GM12875 (cell line): ENCODE measurements around the gene WNK3.
A peak's percentile ranks its signal among the peaks of the same experiment; 100 is the strongest.

ENCODE experiments used
- H3K4me3 ChIP-seq: one replicate; pipeline ENCODE4 v1.5.1; 2011; ENCODE audit warnings: low read depth, low read length, control low read depth
- CTCF ChIP-seq: IDR thresholded peaks from 2 replicates; pipeline ENCODE4 v1.5.1; 2011; ENCODE audit warnings: low read depth, mild to moderate bottlenecking, control low read depth, inconsistent platforms, low read length, moderate library complexity, borderline replicate concordance; ENCODE audit not compliant: insufficient read depth

Gene WNK3

DNA sequence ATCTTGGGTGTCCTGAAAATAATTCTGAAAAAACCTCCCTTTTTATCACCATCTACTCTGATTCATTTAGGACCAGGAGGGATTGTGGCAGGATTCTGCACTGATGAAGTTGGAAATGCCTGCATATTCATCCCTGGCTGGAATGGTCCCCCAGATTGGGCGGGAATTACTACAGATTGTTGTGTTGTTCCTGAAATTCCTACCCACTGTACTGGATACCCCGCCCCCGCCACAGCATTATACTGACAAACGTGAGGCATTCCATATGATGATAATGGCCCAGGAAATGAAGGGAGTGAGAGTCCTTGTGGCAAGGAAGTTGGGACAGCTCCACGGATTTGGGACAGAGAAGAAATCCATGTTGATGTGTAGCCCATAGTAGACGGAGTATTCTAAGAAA is 159.6 kb downstream of the WNK3 start:
- no peak for TF ChIP-seq CTCF
- H3K4me3 ChIP-seq: no peak overlapping the region

DNA sequence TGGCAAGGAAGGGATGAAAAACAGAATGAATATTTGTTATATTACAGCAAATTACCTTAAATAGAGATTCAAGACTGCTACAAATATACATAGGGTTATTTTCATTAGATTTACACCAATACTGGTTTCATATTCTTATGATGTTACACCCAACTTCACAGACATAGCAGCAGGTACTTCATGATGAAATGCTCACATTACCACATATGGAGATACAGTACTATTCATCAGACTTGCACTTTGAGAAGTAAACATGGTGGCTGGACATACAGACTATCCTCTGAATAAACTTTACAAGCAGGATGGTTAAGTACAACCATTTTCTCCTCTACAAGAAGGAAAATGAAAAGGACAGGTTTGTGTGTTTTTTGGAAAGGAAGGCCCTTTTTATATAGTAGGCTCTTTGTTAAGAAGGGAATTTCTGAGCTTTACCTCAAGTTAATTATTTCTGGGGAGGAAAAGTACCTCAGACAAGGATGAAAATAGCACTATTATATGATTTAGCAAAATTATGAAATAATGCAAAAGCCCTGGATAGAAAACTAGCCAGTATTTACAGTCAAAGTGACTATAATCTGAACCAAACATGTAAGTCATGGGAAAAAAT is 162.8 kb downstream of the WNK3 start:
- no peak for TF ChIP-seq CTCF
- H3K4me3 ChIP-seq: no peak overlapping the region

DNA sequence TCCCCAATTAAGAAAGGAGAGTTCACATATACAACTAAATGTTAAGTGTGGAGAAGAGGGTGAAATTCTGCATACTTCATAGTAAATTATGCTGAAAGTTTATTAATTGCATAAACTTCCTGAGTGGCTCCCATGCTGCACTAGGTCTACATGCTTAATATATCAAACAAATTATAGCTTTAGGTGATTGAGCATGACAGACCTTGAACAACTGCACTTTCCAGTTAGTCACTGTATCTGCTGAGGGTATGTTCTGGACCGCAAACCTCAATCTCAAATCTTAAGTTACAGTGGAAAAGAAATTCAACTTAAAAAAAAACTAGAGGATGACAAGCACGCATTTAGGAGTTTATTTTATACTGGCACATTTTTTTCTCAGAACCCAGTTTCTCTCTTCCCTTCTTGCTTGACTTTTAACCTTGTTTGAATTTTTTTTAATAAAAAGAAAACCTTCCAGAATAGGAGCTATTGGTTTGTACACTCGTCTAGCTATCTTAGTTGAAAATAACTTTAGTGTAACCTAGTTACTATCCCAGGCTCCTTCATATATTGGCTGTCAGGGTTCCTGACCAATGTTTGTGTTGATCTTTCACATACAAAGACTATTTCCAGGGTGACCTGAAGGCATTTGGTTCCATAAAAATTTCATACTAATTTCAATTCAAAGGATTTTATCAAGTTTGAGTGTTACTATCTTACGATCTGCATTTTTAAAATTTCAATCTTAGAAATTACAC is 164.6 kb downstream of the WNK3 start:
- H3K4me3 ChIP-seq: no peak overlapping the region
- no peak for TF ChIP-seq CTCF

DNA sequence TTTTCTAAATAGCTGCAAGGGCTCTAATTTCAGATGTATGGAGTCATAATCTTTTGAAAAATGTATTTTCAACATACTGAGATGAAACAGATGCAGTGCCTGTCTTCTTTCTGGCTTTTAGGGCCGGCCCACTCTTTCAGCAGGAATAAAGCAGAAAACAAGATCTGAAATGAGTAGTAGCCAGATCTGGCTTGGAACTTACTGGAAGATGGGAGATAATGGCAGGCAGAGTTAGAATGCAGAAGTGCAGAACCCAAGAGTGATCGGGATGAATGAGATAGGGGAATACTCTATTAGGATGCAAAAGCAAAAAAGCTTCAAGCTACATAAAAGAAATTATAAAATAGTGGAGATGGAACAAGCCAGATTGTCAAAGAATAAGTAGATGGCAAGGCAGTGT is 173.4 kb downstream of the WNK3 start:
- no peak overlapping the region for H3K4me3 ChIP-seq
- no peak for TF ChIP-seq CTCF

DNA sequence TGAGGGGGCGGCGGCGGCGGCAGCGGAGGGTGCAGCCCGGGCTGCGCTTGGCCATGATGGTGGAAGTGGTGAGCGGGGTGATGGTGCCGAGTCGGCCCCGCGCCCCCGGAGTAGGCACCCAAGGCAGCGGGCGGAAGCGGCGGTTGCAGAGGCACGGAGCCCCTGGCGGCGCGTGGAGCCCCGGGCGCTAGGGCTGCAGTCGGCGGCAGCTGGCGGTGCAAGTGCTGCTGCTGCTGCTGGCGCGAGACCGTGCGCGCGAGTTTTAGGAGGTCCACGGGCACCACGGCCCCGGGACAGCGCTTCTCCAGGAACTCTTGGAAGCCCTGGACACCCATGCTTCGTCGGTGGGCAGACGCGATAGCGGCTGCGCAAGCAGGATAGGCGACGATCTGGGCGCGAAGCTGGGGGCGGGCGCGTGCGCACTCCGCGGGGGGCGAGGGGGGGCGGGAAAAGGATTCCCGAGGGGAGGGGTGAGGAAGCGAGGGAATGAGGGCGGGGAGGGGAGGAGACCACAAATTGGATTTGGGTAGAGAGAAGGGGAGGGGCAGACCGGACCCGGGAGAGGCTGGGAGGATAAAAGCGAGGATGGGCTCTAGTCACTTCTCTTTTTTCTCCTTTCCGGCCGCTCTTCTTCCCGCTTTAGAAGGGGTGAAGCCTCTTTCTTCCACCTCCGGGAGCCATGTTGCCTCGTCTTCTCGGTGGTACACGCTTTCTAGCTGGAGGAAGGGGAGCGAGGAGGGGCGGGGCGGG is 174.8 kb downstream of the WNK3 start, which contains the start of gene FAM120C:
FAM120C (minus strand) TSS at position 391 of the 750 bp plus-strand sequence; CDS start at position 335, 56 bp downstream.
- peak within 1 kb of the TSS; percentile 81 for H3K4me3 ChIP-seq
- no peak for TF ChIP-seq CTCF

DNA sequence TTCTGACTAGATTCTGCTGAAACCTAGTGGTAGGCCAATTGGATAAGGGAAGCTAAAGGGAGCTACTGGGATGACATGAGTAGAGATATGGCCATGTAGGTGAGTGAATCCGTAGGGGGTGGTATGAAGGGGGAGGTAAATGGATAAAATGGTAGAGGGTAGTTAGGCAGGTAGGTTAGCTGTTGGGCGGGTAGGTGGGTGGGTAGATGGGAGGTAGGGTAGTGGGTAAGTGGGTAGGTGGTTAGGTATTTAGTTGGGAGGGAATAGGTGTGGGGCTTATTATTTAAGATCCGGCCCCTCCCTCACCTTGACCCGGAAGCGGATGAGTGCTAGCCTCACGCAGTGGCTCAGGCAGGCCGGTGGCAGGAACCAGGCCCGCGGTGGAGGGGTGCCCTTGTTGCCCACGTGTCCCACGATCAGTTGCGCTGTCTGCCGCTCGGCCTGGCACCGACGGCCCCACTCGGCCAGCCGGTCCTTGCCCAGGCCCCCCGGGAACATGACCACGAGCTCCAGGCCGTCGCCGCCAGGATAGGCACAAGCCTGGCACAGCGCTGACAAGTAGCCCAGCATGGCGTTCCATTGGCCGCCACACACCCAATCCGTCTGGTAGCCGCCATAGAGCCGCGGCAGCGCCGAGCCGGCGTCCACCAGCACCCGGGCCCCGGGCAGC is 175.5 kb downstream of the WNK3 start:
- no peak for TF ChIP-seq CTCF
- H3K4me3 ChIP-seq: peak overlapping the region; percentile 81
